NCI-H2029 (cell line): Measurements from ENCODE around the gene B4GALT6.

ENCODE experiments used
- DNase-seq: peaks from one replicate; lab custom pipeline; 2025; lab: John Stamatoyannopoulos, UW

The B4GALT6 gene

DNA sequence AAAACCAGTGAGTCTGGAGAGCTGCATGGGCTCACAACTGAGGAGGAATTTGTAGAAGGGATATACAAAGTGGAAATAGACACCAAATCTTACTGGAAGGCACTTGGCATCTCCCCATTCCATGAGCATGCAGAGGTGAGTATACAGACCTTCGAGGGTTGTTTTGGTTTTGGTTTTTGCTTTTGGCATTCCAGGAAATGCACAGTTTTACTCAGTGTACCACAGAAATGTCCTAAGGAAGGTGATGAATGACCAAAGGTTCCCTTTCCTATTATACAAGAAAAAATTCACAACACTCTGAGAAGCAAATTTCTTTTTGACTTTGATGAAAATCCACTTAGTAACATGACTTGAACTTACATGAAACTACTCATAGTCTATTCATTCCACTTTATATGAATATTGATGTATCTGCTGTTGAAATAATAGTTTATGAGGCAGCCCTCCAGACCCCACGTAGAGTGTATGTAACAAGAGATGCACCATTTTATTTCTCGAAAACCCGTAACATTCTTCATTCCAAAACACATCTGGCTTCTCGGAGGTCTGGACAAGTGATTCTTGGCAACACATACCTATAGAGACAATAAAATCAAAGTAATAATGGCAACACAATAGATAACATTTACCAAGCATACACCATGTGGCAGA, 89.1 kb downstream of the B4GALT6 start:
- DNase-seq = no peak

DNA sequence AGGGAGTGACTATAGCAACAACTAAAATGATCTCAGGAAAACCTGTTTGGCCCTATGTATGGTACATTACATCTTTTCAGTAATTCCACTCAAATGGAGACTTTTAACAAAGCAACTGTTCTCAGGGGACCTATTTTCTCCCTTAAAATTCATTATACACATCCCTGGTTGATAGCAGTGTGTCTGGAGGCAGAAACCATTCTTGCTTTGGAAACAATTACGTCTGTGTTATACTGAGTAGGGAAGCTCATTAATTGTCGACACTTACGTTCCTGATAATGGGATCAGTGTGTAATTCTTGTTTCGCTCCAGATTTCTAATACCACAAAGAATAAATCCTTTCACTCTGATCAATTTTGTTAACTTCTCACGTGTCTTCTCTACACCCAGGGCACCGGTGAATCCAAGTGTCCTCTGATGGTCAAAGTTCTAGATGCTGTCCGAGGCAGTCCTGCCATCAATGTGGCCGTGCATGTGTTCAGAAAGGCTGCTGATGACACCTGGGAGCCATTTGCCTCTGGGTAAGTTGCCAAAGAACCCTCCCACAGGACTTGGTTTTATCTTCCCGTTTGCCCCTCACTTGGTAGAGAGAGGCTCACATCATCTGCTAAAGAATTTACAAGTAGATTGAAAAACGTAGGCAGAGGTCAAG, 91.7 kb downstream of the B4GALT6 start:
- no peak for DNase-seq

DNA sequence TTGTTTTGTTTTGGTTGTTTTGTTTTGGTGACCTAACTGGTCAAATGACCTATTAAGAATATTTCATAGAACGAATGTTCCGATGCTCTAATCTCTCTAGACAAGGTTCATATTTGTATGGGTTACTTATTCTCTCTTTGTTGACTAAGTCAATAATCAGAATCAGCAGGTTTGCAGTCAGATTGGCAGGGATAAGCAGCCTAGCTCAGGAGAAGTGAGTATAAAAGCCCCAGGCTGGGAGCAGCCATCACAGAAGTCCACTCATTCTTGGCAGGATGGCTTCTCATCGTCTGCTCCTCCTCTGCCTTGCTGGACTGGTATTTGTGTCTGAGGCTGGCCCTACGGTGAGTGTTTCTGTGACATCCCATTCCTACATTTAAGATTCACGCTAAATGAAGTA, 92.8 kb downstream of the B4GALT6 start, which contains the start of gene TTR:
TTR (plus strand) TSS at position 250 of the 400 bp plus-strand sequence; CDS start at position 276, 26 bp downstream.
- no peak for DNase-seq

DNA sequence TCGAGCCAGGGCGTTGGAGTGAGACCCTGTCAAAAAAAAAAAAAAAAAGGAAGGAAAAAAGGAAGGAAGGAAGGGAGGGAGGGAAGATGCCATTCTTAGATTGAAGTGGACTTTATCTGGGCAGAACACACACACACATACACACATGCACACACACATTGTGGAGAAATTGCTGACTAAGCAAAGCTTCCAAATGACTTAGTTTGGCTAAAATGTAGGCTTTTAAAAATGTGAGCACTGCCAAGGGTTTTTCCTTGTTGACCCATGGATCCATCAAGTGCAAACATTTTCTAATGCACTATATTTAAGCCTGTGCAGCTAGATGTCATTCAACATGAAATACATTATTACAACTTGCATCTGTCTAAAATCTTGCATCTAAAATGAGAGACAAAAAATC, 93.3 kb downstream of the B4GALT6 start:
- no peak for DNase-seq

DNA sequence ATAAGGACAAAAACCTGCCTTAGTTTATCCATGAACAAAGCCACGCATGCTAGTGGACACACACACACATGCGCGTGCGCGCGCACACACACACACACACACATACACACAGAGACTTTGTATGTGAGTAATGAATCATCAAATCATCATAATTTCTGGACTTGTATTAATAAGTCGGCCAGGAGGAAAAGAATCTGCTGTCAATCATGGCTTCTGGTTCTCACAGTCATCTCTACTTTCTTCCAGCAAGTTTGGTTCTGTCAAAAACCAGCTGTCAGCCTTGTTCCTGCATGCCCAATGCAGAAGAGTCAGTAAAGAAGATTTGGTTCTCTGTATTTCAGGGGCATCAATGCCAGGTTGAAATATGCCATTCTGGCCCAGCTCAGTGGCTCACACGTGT, 93.8 kb downstream of the B4GALT6 start:
- no peak for DNase-seq

DNA sequence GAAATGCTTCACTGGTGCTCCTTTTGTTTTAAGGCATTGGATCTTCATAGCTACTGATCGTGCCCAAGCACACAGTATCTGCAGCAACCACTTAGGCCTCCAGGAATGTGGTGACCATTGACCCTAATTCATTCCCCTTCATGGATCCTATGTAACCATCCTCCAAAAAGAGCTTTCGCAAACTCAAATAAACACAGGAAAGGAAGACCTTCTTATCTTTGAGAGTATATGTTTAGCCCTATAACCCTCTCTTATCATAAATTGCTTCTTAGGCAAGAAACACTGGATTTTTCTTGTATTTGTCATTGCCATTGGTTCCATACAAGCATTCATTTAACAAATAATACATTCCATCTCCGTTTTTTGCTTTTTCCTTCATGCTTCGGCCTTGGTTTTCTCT, 96.9 kb downstream of the B4GALT6 start:
- DNase-seq = no peak

DNA sequence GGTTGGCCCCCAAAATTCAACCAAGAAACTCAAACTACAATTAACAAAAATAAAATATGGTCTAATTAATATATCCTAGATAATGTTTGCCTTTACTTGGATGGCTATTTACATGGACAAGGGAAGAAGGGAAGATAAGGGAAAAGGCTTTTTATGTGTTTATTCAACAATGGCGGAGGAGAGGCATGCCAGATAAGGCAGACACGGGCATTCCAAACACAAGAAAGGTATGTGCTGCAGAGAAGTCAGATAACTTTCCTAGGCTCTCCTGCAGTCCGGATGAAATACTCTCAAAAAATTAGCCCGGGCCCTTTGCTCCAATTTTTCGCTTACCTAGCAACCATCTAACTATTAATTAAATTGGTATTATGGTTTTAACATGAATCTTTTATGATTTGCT, 97.8 kb downstream of the B4GALT6 start:
- DNase-seq = no peak

DNA sequence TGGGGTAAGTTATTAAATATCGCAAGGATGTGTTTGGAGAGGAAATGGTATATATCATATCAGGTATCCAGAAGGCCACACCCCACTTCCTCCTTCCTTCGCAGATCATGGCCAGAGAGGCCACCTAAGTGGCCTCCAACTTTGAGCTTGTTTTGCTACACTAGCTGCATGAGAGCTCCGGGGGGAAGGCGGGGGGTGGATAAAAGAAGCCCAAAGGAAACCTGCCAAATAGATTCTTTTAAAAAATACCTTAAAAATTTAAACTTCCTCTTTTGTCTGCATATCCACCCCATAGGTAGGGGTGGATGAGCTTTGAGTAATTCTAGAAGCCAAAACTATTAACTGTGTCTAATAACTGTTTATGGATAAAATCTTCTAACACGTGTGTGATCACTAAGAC, 98.4 kb downstream of the B4GALT6 start:
- DNase-seq = no peak

DNA sequence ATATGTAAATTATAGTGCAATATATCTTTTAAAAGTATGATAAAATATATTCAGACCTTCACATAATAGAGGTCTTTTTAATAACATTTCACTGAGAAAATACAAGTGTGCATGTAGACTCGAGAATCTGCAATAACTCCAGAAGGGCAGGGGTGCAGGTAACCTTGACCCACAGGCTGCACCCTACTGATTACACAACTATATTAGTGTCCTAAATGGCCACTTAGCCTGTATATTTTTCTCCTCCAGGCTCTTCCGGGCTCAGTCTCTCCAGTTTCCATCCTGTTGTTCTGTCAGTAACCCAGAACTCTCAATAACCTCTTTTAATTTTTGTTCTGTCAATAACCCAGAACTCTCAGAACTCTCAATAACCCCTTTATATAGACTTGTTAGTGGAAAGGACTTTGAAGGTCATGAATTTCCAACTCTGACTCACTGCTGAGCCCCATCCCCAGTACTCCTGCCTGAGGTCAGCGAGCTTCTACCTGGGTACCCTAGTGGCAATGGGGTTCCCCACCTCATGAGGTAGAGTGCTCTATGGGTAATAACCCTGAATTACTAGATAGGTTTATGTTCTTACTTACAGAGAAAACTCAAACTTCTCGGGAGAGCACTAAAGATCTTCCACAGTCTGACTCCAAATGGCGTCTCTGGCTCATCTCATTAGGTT, 101.1 kb downstream of the B4GALT6 start:
- no peak for DNase-seq

DNA sequence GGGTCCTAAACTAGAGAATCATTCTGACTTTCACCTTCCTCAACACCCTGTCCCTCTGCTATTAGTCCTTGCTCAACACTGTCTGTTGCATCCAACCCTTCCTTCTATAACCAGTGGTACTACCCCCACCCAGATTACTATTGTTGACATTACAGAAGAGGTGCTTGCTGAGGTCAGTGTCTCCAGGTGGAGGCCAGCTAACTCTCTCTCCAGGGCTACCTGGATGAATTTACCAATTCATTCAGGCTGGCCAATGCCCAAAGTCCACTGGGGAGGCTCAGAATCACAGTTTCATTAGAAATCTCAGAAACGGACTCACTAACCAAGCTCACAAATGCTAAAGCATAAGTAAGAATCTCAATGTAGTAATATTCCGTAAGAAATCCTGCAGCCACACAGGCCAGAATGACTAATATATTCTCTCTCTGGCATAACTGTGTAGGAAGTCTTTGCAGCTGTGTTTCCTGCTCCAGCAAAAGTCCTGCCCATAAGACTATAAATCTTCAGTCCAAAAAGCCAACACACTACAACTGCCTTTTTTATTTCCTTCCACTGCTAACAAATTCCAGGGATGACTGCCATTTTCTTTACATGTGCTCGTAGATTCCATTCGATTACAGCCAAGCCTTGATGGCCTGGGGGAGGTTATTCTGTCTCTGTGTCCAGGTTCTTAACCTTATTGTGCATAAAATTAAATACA, 102.7 kb downstream of the B4GALT6 start:
- no peak for DNase-seq

DNA sequence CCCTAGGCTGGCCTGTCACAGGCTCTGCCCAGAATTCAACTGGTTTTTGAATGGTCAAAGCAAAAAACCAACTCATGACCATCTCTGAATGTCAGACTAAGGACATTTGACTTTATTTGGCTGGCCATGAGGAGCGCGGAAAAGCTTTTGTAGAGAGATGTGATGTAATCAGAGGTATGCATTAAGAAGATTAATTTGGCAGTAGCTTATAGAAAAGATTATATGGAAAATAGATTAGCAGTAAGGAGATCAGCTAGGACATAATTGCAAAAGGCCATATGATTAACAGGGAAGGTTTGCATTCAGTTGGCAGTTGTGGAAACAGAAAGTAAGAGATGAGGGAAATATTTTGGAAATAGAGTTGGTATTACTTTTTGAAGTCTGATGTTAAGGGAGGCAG, 105.0 kb downstream of the B4GALT6 start:
- no peak for DNase-seq

DNA sequence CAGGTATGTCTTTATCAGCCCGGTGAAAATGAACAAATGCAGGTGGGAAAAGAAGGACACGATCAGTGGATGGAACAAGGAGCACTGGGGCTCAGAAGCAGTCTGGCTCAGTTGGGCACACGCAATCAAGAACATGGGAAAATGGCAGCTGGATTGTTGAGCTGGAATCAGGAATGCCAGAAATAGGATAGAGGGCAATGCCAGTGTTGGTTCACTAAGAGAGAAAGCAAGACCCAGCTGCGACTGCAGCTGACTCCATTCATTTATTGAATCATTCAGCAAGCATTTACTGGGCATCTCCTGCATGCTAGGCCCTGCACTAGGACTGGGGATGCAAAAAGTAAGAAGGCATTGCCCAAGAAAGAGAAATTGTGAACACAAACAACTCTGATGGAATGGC, 106.3 kb downstream of the B4GALT6 start:
- no peak for DNase-seq

DNA sequence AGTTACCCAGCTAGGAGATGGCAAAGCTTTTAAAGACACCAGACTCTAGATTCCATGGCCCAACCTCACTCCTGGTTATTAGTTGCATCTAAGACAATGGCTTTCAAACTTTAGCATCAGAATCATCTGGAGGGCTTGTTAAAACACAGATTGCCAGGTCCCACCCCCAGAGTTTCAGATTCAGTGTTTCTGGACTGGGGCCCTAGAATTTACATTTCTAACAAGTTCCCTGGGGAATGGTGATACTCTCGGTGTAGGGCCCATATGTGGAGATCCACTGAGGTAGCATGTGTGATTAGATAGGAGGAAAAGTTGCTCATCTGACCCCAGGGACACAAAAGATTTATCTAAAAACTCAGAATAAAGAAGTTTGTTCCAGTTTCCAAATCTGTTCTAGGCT, 107.2 kb downstream of the B4GALT6 start:
- DNase-seq = no peak

DNA sequence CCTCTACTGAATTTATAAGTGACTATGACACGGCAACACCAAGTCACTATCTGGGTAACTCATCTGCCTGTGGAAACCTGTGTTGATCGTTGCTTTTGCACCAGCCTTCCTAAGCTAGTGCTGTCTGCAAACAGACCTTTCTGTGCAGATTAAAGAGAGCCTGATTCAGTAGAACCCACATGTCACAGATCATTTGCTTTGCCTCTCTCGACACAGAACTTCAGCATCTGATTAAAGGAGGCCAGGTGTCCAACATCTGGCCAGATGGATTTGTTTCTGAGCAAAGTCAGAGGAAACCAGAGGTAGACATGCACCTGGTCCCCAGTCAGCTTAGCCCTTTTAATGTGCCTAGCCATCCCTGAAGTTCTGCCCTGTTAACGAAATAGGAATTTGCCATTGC, 107.7 kb downstream of the B4GALT6 start:
- no peak for DNase-seq

DNA sequence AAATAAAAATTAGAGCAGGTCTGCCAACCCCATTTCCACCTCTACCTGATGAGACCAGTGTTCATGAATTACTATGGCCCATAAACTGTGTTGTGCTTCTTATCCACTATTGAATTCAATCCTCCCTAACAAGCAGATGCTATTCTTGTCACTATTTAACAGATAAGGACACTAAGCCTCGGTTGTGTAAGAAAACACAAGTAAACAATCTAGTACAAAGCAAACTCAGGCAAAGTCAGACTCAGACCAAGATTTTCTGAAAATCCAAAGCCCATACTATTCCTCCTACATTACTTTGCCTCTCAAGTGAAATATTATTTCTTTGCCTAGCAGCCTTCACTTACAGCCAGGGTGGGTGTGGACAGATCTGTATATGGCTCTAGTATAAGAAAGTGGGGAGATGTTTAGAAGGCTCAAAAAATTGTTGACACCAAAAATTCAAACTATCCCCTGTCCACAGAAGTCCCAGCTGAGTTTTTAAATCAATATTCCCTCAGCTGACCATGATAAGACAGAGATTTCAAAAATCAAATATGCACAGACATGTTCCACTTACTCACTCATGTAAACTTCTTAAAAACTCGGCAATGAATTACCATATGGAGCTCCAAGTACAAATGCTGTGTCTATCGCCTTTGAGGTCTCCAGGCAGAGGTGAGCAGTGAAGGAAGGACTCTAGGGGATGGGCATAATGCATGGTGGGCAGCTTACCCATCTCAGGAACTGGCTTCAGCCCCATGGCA, 108.7 kb downstream of the B4GALT6 start:
- no peak for DNase-seq

DNA sequence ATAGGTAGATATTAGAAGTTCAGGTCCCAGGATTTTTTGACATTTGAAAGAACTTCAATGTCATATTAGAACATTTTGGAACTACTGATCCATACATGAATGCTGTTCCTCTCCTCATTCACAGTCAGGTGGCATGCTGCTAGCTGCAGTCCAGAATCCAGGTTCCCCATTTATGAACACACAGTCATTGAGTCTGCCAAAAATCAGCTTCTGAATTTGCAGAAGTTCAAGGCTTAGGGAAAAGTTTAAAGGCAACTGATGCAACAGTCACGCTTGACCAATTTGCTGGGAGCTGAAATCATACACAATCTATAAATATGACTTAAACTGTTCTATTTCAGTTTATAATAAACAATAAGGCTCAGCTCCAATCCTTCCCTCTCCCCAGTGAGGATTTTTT, 110.0 kb downstream of the B4GALT6 start:
- no peak for DNase-seq
